Activated CD8-positive, alpha-beta T cell treated with anti-CD3 and anti-CD28 coated beads, Interleukin-2, amount 10 ng/mL, durations not matched to agents 7 days and 5 days (primary cell): ENCODE results near the gene GUCY2F. TPM values are rescaled to one million over a fixed set of nuclear protein-coding genes. Genes with fewer than 3 reads are reported as not detected.

Source experiments
- ATAC-seq: fragments of 150-1000 bp; cut with Tn5 transposase; one replicate; pipeline ENCODE4 v1.10.0; 2021; ENCODE audit warnings: moderate library complexity
- CTCF ChIA-PET: fragments of 350-600 bp; sonication (Branson Sonifier 250); formaldehyde crosslinking; loops from one replicate; lab custom pipeline; 2021; ENCODE audit warnings: antibody characterized with exemption; lab: Charles Lee
- POLR2A ChIA-PET: fragments of 350-600 bp; sonication (Branson Sonifier 250); formaldehyde crosslinking; loops from one replicate; lab custom pipeline; 2021; ENCODE audit warnings: antibody characterized with exemption; lab: Charles Lee
- DNase-seq: peaks from one replicate; pipeline ENCODE4 v3.0.0-alpha.2; 2020
- H3K27ac Mint-ChIP-seq: one replicate; pipeline ENCODE4 v1.8.0; 2021; ENCODE audit warnings: mild to moderate bottlenecking, mixed read lengths
- H3K27me3 Mint-ChIP-seq: one replicate; pipeline ENCODE4 v1.8.0; 2021; ENCODE audit warnings: low read depth, mixed read lengths
- H3K36me3 Mint-ChIP-seq: one replicate; pipeline ENCODE4 v1.8.0; 2021; ENCODE audit warnings: low read depth, mixed read lengths
- H3K4me1 Mint-ChIP-seq: one replicate; pipeline ENCODE4 v1.8.0; 2021; ENCODE audit warnings: low read depth, mixed read lengths
- H3K4me3 Mint-ChIP-seq: one replicate; pipeline ENCODE4 v1.8.0; 2021; ENCODE audit warnings: mild to moderate bottlenecking, mixed read lengths
- H3K9me3 Mint-ChIP-seq: one replicate; pipeline ENCODE4 v1.8.0; 2022; ENCODE audit warnings: mixed read lengths; ENCODE audit not compliant: insufficient read depth
- total RNA-seq, 2 experiments: library from RNA; stranded (reverse); gene quantifications; one replicate each; pipeline ENCODE4 v1.2.3, GENCODE V29; 2021

GUCY2F gene
- total RNA-seq, 2 experiments from 2014 or later, result not detected

DNA sequence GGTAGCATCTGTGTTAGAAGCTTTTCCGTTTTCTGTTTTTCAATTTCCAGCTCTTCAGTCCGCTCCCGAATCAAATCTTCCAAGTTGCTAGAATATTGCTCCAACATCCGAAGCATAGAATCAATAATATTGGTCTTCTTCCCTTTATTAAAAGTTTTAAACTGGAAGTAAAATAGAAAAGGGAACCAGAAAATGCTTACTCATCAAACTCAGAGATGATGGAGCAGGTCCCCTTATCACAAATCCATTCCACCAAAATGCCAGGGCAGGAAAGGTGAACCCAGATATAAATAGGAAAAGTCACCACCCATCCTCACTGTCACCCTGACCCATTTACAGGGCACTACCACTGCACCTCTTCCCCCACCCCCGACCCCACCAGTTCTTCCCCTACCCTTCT, 89.0 kb downstream of the GUCY2F start:
- Mint-ChIP-seq H3K4me3 (no peak overlapping the region), H3K27me3 (no peaks in the 10 kb centered on the region), H3K27ac (no peak overlapping the region), H3K36me3 (no peaks in the 10 kb centered on the region), H3K4me1 (no peaks in the 10 kb centered on the region), H3K9me3 (no peaks in the 10 kb centered on the region)
- no peak for DNase-seq
- ChIA-PET CTCF (no interaction called here), POLR2A (no interaction called here)
- ATAC-seq, result no peak

DNA sequence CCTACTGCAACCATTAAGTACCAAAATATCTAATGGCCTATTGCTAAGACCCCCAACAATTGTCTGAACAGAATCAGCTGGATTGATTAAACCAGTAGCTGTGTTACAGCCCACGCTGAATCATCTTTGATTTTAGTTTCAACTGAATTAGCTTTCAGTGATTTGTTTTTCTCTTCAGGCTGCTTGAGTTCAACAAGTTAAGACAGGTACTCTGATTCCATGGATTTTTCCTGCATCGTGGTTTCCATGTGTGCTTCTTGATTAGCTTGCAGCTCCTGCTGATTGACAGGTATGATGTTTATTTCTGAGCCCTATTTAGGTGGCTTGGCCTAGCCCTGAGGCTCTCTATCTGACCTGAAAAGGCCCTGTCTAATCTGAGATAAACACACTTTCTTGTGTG, 91.3 kb downstream of the GUCY2F start:
- Mint-ChIP-seq H3K4me3 (no peak overlapping the region), H3K36me3 (no peaks in the 10 kb centered on the region), H3K27ac (no peak overlapping the region), H3K4me1 (no peaks in the 10 kb centered on the region), H3K9me3 (no peaks in the 10 kb centered on the region), H3K27me3 (no peaks in the 10 kb centered on the region)
- DNase-seq (no peak), ATAC-seq (no peak)
- CTCF ChIA-PET, result no interaction called here
- POLR2A ChIA-PET, result no interaction called here

DNA sequence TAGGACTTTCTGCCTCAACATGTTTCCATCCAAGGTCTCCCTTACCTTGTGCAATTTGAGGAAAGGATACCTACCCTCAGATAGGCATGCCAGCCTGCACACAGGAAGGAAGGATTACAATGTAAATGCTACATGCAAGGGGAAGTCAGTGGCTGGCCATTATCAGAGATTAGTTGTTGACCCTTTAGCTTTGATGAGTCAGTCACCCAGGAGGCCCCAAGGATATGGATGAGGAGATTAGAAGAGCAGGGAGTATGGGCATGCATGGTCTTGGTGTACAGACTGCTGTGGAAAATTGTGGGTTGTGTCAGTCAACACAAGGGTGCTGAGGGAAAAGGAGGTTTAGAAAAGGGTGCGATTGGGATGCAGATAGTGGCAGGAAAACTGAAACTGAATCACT, 92.0 kb downstream of the GUCY2F start:
- ChIA-PET CTCF (no interaction called here), POLR2A (no interaction called here)
- Mint-ChIP-seq H3K27ac (no peak overlapping the region), H3K4me3 (no peak overlapping the region), H3K36me3 (no peaks in the 10 kb centered on the region), H3K4me1 (no peaks in the 10 kb centered on the region), H3K9me3 (no peaks in the 10 kb centered on the region), H3K27me3 (no peaks in the 10 kb centered on the region)
- ATAC-seq, result no peak
- no peak for DNase-seq

DNA sequence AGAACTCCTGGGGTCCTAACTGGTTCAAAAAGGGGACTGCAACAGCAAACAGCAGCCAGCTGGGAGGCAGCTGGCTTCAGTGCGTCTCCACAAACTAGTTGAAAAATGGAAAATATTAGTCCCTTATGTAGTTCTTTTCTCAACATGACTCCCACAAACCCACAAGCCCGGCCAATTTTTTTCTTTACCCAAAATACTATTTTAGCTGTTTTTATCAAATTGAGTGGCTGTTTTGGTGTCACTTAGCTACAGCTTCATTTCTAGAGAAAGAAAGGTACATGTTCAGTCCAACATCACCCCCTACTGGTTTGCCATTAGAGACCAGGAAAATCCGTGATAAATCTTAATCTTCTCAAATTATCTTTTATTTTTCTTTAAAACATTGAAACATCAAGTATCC, 97.2 kb downstream of the GUCY2F start:
- H3K27me3 Mint-ChIP-seq, result no peaks in the 10 kb centered on the region
- H3K9me3 Mint-ChIP-seq, result no peaks in the 10 kb centered on the region
- no peak overlapping the region for H3K4me3 Mint-ChIP-seq
- DNase-seq, result no peak
- ATAC-seq, result no peak
- CTCF ChIA-PET, result no interaction called here
- POLR2A ChIA-PET, result no interaction called here
- H3K36me3 Mint-ChIP-seq, result no peaks in the 10 kb centered on the region
- no peaks in the 10 kb centered on the region for H3K4me1 Mint-ChIP-seq
- H3K27ac Mint-ChIP-seq, result no peak overlapping the region

DNA sequence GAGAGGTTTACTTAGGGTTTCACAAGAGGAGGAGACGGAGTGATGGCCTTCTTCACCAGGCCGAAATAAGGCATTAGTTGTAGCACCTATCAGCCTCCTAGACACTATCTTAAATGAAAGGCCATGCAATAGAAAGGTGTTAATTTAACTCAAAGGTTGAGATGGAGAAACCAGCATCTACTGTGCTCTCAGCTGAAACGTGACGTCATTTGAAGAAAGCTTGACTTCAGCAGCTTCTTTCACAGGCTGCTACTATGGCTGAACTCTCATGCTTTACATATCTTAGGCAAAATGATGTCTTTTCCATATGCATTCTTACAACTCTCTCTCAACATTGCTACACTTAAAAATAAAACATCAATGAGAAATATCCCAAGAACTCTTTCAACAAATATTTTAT, 99.6 kb downstream of the GUCY2F start:
- POLR2A ChIA-PET, result no interaction called here
- Mint-ChIP-seq H3K36me3 (no peaks in the 10 kb centered on the region), H3K4me3 (no peak overlapping the region), H3K27ac (no peak overlapping the region), H3K27me3 (no peaks in the 10 kb centered on the region), H3K9me3 (no peaks in the 10 kb centered on the region), H3K4me1 (no peaks in the 10 kb centered on the region)
- DNase-seq (no peak), ATAC-seq (no peak)
- CTCF ChIA-PET, result no interaction called here

DNA sequence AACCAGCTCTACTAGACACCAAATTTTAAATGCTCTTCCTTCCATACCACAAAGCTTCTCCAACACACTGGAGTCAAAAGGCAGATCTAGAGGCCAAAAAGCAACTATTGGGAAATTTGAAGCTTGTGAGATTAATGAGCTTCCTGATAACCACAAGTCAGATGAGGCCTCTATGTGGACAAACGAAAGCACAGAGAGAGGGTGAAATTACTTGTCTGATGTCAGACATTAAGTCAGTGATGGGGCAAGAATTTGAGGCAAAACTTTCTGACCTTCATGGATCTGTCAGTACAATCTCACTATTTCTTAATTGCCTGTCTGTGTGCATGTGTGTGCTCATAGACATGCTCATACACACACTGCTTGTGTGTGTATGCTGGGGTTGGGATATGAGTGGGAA, 103.6 kb downstream of the GUCY2F start:
- CTCF ChIA-PET, result no interaction called here
- POLR2A ChIA-PET, result no interaction called here
- no peak for DNase-seq
- Mint-ChIP-seq H3K4me1 (no peaks in the 10 kb centered on the region), H3K27ac (no peak overlapping the region), H3K9me3 (no peaks in the 10 kb centered on the region), H3K4me3 (no peak overlapping the region), H3K36me3 (no peaks in the 10 kb centered on the region), H3K27me3 (no peaks in the 10 kb centered on the region)
- ATAC-seq, result no peak

DNA sequence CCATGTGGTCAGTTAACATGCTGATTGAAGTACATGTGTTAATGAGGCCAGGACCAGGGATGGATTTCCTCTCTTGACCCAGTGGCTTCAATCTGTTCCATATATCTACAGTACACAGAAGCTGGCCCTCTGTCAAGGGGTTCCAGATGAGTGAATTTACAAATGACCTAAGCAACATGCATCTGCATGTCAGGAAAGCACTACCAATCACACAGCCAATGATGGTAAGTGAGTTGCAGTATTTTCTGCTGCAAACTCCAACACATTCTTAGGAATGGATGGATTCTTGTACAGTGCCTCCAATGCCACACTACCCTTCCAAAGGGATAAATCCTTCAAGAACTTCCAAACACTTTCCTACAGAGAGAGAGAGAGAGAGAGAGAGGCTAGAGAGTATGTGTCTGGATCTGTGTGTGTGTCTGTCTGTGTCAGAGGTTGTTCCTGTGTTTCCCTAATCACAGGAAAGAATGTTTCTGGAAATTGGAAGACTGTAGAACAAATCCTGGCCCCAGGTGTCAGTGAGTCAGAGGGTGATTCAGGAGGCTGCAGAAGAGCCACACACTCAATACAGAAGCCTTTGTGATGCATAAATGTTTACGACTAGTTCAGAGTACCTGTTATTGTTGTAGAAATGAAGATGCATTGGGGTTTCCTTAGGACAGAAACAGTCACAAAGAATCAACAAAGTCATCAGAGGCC, 107.5 kb downstream of the GUCY2F start:
- POLR2A ChIA-PET, result no interaction called here
- Mint-ChIP-seq H3K9me3 (no peaks in the 10 kb centered on the region), H3K27ac (no peak overlapping the region), H3K4me3 (no peak overlapping the region), H3K4me1 (no peaks in the 10 kb centered on the region), H3K36me3 (no peaks in the 10 kb centered on the region), H3K27me3 (no peaks in the 10 kb centered on the region)
- ATAC-seq (no peak), DNase-seq (no peak)
- CTCF ChIA-PET, result no interaction called here

DNA sequence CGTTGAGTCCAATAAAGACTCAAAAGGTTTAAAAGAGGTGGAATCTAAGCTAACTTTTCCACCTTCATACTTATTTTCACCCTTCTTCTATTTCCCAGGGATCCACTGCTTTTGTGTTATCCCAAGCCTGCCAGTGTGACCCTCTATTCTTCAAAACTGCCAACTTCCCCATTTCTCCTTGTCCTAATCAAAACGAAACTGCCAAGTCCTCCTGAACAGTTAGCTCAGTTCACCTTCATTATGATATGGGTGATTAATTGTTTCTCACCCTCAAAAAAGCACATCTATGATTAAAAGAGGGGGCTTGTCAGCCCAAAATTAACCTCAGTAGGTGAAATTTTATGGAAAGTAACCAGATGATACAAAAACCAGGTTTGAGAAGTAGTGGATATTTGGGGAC, 108.4 kb downstream of the GUCY2F start:
- Mint-ChIP-seq H3K27me3 (no peaks in the 10 kb centered on the region), H3K4me3 (no peak overlapping the region), H3K27ac (no peak overlapping the region), H3K4me1 (no peaks in the 10 kb centered on the region), H3K9me3 (no peaks in the 10 kb centered on the region), H3K36me3 (no peaks in the 10 kb centered on the region)
- no peak for ATAC-seq
- ChIA-PET POLR2A (no interaction called here), CTCF (no interaction called here)
- DNase-seq, result no peak

DNA sequence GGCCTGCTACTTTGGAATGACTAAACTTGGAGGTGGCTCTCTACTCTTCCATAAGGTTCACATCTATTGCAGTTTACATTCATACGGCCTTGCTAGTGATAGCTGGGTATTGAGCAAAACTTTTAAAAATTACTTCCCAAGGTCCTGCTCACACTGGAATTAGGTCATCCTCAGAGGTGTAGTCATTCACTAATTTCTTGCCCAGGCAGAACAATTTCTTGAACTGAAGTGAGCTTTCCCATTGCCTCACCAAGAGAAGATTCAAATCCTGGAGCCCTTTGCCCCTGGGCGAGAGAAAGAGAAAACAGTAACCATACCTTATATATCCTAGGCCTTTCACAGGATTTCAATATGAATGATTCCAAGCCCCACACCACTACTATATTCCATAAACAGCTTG, 109.2 kb downstream of the GUCY2F start:
- ATAC-seq (no peak), DNase-seq (no peak)
- H3K4me3 Mint-ChIP-seq, result no peak overlapping the region
- H3K36me3 Mint-ChIP-seq, result no peaks in the 10 kb centered on the region
- H3K27me3 Mint-ChIP-seq, result no peaks in the 10 kb centered on the region
- POLR2A ChIA-PET, result no interaction called here
- CTCF ChIA-PET, result no interaction called here
- H3K27ac Mint-ChIP-seq, result no peak overlapping the region
- H3K4me1 Mint-ChIP-seq, result no peaks in the 10 kb centered on the region
- H3K9me3 Mint-ChIP-seq, result no peaks in the 10 kb centered on the region

DNA sequence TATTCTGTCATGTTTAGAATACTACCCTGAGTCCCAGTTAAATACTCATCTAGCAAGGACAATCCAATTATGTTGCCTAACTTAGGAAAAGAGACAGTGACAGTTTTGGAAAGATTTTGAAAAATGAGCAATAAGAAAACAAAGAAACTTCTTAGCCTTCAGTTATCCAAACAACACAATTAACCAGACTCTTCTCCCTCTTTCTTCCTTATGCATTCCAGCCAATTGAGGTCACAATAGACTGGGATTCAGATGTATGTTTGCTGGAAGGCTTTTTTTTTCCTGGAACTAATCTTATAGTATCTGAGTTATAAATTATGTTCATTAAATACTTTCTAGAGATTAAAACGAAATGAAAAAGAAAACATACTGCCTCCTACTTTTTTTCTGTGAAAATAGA, 109.6 kb downstream of the GUCY2F start:
- no peak for ATAC-seq
- no peak overlapping the region for H3K4me3 Mint-ChIP-seq
- H3K27ac Mint-ChIP-seq, result no peak overlapping the region
- H3K27me3 Mint-ChIP-seq, result no peaks in the 10 kb centered on the region
- H3K4me1 Mint-ChIP-seq, result no peaks in the 10 kb centered on the region
- CTCF ChIA-PET, result no interaction called here
- H3K9me3 Mint-ChIP-seq, result no peaks in the 10 kb centered on the region
- POLR2A ChIA-PET, result no interaction called here
- no peak for DNase-seq
- H3K36me3 Mint-ChIP-seq, result no peaks in the 10 kb centered on the region

DNA sequence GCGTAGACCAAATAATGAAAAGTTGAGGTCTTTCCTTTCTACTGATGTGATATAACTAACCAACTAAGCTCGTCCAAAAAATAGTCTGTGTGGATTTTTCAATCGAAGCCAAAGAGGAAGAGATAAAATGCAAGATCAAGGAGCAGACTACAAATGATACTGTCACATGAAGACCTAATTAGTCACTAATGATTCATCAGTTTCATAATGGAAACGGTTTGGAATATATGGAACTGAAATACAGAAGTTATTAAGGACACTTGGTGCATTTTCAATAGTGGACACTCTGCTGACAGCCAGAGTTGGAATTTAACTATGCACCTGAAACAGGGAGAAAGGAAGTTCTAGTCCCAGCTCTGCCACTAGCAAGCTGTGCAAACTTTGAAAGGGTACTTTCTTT, 119.8 kb downstream of the GUCY2F start:
- H3K27ac Mint-ChIP-seq, result no peak overlapping the region
- no peak overlapping the region for H3K4me3 Mint-ChIP-seq
- no peaks in the 10 kb centered on the region for H3K27me3 Mint-ChIP-seq
- no peaks in the 10 kb centered on the region for H3K36me3 Mint-ChIP-seq
- no peaks in the 10 kb centered on the region for H3K4me1 Mint-ChIP-seq
- ChIA-PET CTCF (no interaction called here), POLR2A (no interaction called here)
- DNase-seq (no peak), ATAC-seq (no peak)
- H3K9me3 Mint-ChIP-seq, result no peaks in the 10 kb centered on the region

DNA sequence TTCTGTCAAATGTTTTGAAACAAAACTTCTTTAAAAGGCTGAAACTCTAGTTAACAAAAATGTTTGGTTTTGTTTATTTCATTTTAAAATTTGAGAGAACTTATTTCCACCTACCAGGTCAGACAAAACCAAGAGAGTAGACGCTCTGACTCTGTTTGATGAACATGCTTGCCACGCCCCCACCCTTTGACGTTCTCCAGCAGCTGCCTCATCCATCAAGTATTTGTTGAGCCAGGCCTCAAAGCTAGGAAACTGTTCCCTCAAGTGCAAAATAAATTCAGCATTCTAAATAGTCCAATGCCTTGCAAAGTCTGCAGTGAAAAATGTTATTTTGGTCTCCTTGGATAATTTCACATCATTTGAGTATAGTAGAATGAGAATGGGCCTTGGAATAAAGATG, 121.6 kb downstream of the GUCY2F start:
- no peaks in the 10 kb centered on the region for H3K27me3 Mint-ChIP-seq
- H3K9me3 Mint-ChIP-seq, result no peaks in the 10 kb centered on the region
- H3K4me1 Mint-ChIP-seq, result no peaks in the 10 kb centered on the region
- H3K4me3 Mint-ChIP-seq, result no peak overlapping the region
- POLR2A ChIA-PET, result no interaction called here
- DNase-seq (no peak), ATAC-seq (no peak)
- H3K27ac Mint-ChIP-seq, result no peak overlapping the region
- CTCF ChIA-PET, result no interaction called here
- no peaks in the 10 kb centered on the region for H3K36me3 Mint-ChIP-seq

DNA sequence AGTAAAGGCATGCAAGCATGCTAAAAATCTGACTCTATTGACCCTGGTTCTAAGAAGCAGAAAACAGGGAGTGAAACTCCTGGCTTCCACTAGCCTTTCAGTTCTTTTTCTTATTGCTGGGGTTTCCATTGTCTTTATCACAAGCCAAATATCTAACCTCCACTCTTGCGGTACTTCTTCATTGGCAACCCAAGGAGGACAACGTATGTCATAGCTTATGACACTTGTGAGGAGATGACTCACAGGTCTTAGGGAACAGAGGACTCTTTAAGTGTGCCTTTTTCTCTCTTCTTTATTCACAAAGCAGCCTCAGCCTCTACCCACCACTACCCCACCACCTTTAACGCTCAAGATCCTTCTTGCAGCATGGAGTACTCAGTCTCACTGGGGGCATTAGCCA, 124.2 kb downstream of the GUCY2F start:
- no peak overlapping the region for H3K27ac Mint-ChIP-seq
- H3K36me3 Mint-ChIP-seq, result no peaks in the 10 kb centered on the region
- DNase-seq, result no peak
- no peaks in the 10 kb centered on the region for H3K27me3 Mint-ChIP-seq
- CTCF ChIA-PET, result no interaction called here
- no peak for ATAC-seq
- H3K9me3 Mint-ChIP-seq, result no peaks in the 10 kb centered on the region
- H3K4me3 Mint-ChIP-seq, result no peak overlapping the region
- POLR2A ChIA-PET, result no interaction called here
- no peaks in the 10 kb centered on the region for H3K4me1 Mint-ChIP-seq
